ENCODE measurements around the gene MSRB2. TPM values are rescaled to one million over a fixed set of nuclear protein-coding genes. Genes with fewer than 3 reads are reported as not detected.

MSRB2 gene
- total and polyA plus RNA-seq, 2 of the 4 experiments (the other 2 are of a cell fraction), result 10.6 to 20.1 TPM

GRCh38 chr10:23171232-23171876 lies 76.0 kb downstream of the MSRB2 start:
- Histone ChIP-seq H2BK15ac (ENCODE audit: low read depth, low read length) (no peak overlapping the region), H4K8ac (ENCODE audit: low read depth in 2 of 2, low read length in 2 of 2) (no peak overlapping the region), H3K4me2 (ENCODE audit: low read depth, low read length) (no peak overlapping the region), H4K20me1 (ENCODE audit: insufficient read depth, low read length) (no peaks in the 10 kb centered on the region), H3K27ac (ENCODE audit: insufficient read depth, low read length) (no peak overlapping the region), H3K4me3 (ENCODE audit: insufficient read depth, low read depth, low read length) (no peak overlapping the region), H4K91ac (ENCODE audit: insufficient read depth, low read depth, low read length) (no peak overlapping the region), H3K9me1 (ENCODE audit: insufficient read depth, low read length) (no peaks in the 10 kb centered on the region), H2BK5ac (ENCODE audit: low read depth, low read length, poor library complexity, severe bottlenecking) (no peak overlapping the region), H3K4me1 (ENCODE audit: control insufficient read depth, insufficient read depth, low read length) (no peaks in the 10 kb centered on the region), H3K27me3 (ENCODE audit: control insufficient read depth, insufficient read depth, low read length) (peaks cover 25% of the 10 kb centered on the region), H2BK20ac (ENCODE audit: low read depth, low read length) (no peak overlapping the region), H3K18ac (ENCODE audit: low read depth, low read length) (no peak overlapping the region), H3K79me1 (ENCODE audit: low read depth in 1 of 2, low read length in 2 of 2) (no peaks in the 10 kb centered on the region), H3K36me3 (ENCODE audit: control insufficient read depth, insufficient read depth, low read length) (no peaks in the 10 kb centered on the region), H3K9me3 (ENCODE audit: control insufficient read depth, insufficient read depth, low read length) (peaks cover 2% of the 10 kb centered on the region; the same call in 1 of the 2 replicates), H2AFZ (replicated peaks; ENCODE audit: low read length, poor library complexity) (no peak overlapping the region), H4K5ac (ENCODE audit: low read depth, low read length) (no peak overlapping the region), H3K4ac (ENCODE audit: low read depth, low read length) (no peak overlapping the region), H2AK5ac (ENCODE audit: low read depth, low read length) (no peak overlapping the region), H2BK120ac (ENCODE audit: low read depth, low read length) (no peak overlapping the region), H3K9ac (ENCODE audit: low read depth, low read length) (no peak overlapping the region), H3K56ac (ENCODE audit: extremely low read depth, insufficient read depth, low read length) (no peak overlapping the region), H3K23ac (ENCODE audit: low read depth, low read length) (no peak overlapping the region), H3K14ac (replicated peaks; ENCODE audit: low read depth, low read length) (no peak overlapping the region), H2AK9ac (replicated peaks; ENCODE audit: low read depth, low read length, poor library complexity) (no peak overlapping the region)
- BruUV-seq (replicated peaks), result no TSS peak
- POLR2A ChIA-PET (ENCODE audit: unreplicated experiment), result no interaction called here
- CTCF ChIA-PET, result no interaction called here
- in situ Hi-C loops (cut with MboI; ENCODE audit: low sequenced_read_pairs), result loop anchor here (25.0 kb wide), 4 partner anchors 366 to 1341 kb away; partner anchors contain the start of gene KIAA1217
- ATAC-seq (ENCODE audit: low read depth) (peak; percentile 53; the same call in 1 of the 2 replicates), DNase-seq (peak; percentile 32)
- no CpG with 5 or more reads among the region's 26 CpGs for WGBS, 2 experiments (ENCODE audit: extremely low coverage in 2 of 2, insufficient read length in 1 of 2)
- TF ChIP-seq USF2 (IDR thresholded peaks at IDR 0.05; ENCODE audit: low read depth, low read length), result no peak
- TF ChIP-seq MXI1 (IDR thresholded peaks at IDR 0.05; ENCODE audit: borderline replicate concordance, low read depth, low read length), result peak; percentile 84; the same call in 1 of the 2 replicates
- dilution Hi-C loops (cut with HindIII; ENCODE audit: low sequenced_read_pairs, unreplicated experiment), result no loop called here
- intact Hi-C loops (cut with micrococcal nuclease), result no loop called here

Small RNA genes within 50 kb of the gene (microRNA-seq; reads per million reads assigned to microRNA genes)
- gene RF00561 (ENCODE audit: insufficient read depth, insufficient read length), result not detected

Small RNA genes within 50 kb of the gene (small RNA-seq; reads per million reads assigned to genes)
- 0 reads per million in 5 experiments for gene RF00561

Other genes starting within 250 kb of the MSRB2 start
- not detected in 2 replicates for gene ARMC3, start 167.5 kb upstream of the MSRB2 start, total RNA-seq (2012; rRNA removed)
- not detected in 2 replicates for gene ARMC3, start 167.5 kb upstream of the MSRB2 start, polyA plus RNA-seq (2012; rRNA removed)
- not detected in 2 replicates for gene PTF1A, start 96.7 kb downstream of the MSRB2 start, total RNA-seq (2012; rRNA removed)
- not detected in 2 replicates for gene PTF1A, start 96.7 kb downstream of the MSRB2 start, polyA plus RNA-seq (2012; rRNA removed)
- gene C10orf67, start 249.2 kb downstream of the MSRB2 start, total RNA-seq (2012; rRNA removed), result 0.18 and 0.28 TPM in 2 replicates
- gene C10orf67, start 249.2 kb downstream of the MSRB2 start, polyA plus RNA-seq (2012; rRNA removed), result 0.14 and 0.15 TPM in 2 replicates